Activated CD8-positive, alpha-beta T cell treated with anti-CD3 and anti-CD28 coated beads, Interleukin-2, amount 10 ng/mL, durations not matched to agents 7 days and 5 days (primary cell): Measurements from ENCODE around the gene OTUB1. TPM values are rescaled to one million over a fixed set of nuclear protein-coding genes. Genes with fewer than 3 reads are reported as not detected.

Source experiments
- ATAC-seq: fragments of 150-1000 bp; cut with Tn5 transposase; one replicate; pipeline ENCODE4 v1.10.0; 2021; ENCODE audit warnings: moderate library complexity
- CTCF ChIA-PET: fragments of 350-600 bp; sonication (Branson Sonifier 250); formaldehyde crosslinking; loops from one replicate; lab custom pipeline; 2021; ENCODE audit warnings: antibody characterized with exemption; lab: Charles Lee
- POLR2A ChIA-PET: fragments of 350-600 bp; sonication (Branson Sonifier 250); formaldehyde crosslinking; loops from one replicate; lab custom pipeline; 2021; ENCODE audit warnings: antibody characterized with exemption; lab: Charles Lee
- DNase-seq: peaks from one replicate; pipeline ENCODE4 v3.0.0-alpha.2; 2020
- H3K27ac Mint-ChIP-seq: one replicate; pipeline ENCODE4 v1.8.0; 2021; ENCODE audit warnings: mild to moderate bottlenecking, mixed read lengths
- H3K27me3 Mint-ChIP-seq: one replicate; pipeline ENCODE4 v1.8.0; 2021; ENCODE audit warnings: low read depth, mixed read lengths
- H3K36me3 Mint-ChIP-seq: one replicate; pipeline ENCODE4 v1.8.0; 2021; ENCODE audit warnings: low read depth, mixed read lengths
- H3K4me1 Mint-ChIP-seq: one replicate; pipeline ENCODE4 v1.8.0; 2021; ENCODE audit warnings: low read depth, mixed read lengths
- H3K4me3 Mint-ChIP-seq: one replicate; pipeline ENCODE4 v1.8.0; 2021; ENCODE audit warnings: mild to moderate bottlenecking, mixed read lengths
- H3K9me3 Mint-ChIP-seq: one replicate; pipeline ENCODE4 v1.8.0; 2022; ENCODE audit warnings: mixed read lengths; ENCODE audit not compliant: insufficient read depth
- total RNA-seq, 2 experiments: library from RNA; stranded (reverse); gene quantifications; one replicate each; pipeline ENCODE4 v1.2.3, GENCODE V29; 2021

Gene OTUB1
- total RNA-seq, 2 experiments from 2014 or later, result 93.7 to 102 TPM

- CTCF ChIA-PET, result interaction anchor here (1.4 to 2.4 kb wide), 2 partner anchors 15 to 17 kb away, joined by 4 to 7 read pairs; no protein-coding TSS in a partner anchor
- ATAC-seq, result no peak
- Mint-ChIP-seq H3K4me3 (no peak overlapping the region), H3K27me3 (no peaks in the 10 kb centered on the region), H3K27ac (no peak overlapping the region), H3K9me3 (no peaks in the 10 kb centered on the region), H3K4me1 (no peaks in the 10 kb centered on the region), H3K36me3 (no peaks in the 10 kb centered on the region)
- DNase-seq, result no peak
- POLR2A ChIA-PET, result interaction anchor here (0.6 kb wide), 1 partner anchor 171 kb away, joined by 3 read pairs; no protein-coding TSS in a partner anchor
These were observed 30.0 kb downstream of the OTUB1 start for GRCh38 chr11:64015935-64016845.

DNA sequence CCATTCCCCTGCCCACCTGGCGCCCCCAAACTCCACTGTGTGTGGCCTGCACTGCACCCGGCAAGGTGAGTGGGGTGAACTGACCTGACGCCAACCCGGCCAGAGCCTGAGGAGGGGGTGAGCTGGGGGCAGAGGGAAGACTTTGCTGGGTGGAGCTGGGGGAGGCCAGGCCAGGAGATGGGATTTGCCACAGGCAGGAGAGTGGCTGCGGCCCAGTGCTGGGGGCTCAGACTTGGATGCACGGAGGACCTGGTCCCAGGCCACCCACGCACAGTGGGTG, 31.6 kb downstream of the OTUB1 start:
- H3K27ac Mint-ChIP-seq, result no peak overlapping the region
- ATAC-seq, result no peak
- H3K27me3 Mint-ChIP-seq, result no peaks in the 10 kb centered on the region
- H3K9me3 Mint-ChIP-seq, result no peaks in the 10 kb centered on the region
- no peaks in the 10 kb centered on the region for H3K4me1 Mint-ChIP-seq
- no peak for DNase-seq
- ChIA-PET CTCF (interaction anchor here (2.4 kb wide), 1 partner anchor 17 kb away, joined by 7 read pairs; no protein-coding TSS in a partner anchor), POLR2A (no interaction called here)
- no peaks in the 10 kb centered on the region for H3K36me3 Mint-ChIP-seq
- H3K4me3 Mint-ChIP-seq, result no peak overlapping the region

GRCh38 chr11:64018310-64018709, 32.1 kb downstream of the OTUB1 start:
- ChIA-PET POLR2A (no interaction called here), CTCF (interaction anchor here (2.4 kb wide), 1 partner anchor 17 kb away, joined by 7 read pairs; no protein-coding TSS in a partner anchor)
- no peaks in the 10 kb centered on the region for H3K9me3 Mint-ChIP-seq
- ATAC-seq (no peak), DNase-seq (no peak)
- no peaks in the 10 kb centered on the region for H3K4me1 Mint-ChIP-seq
- H3K36me3 Mint-ChIP-seq, result no peaks in the 10 kb centered on the region
- no peak overlapping the region for H3K27ac Mint-ChIP-seq
- H3K4me3 Mint-ChIP-seq, result no peak overlapping the region
- H3K27me3 Mint-ChIP-seq, result no peaks in the 10 kb centered on the region

- no peaks in the 10 kb centered on the region for H3K4me1 Mint-ChIP-seq
- no peaks in the 10 kb centered on the region for H3K36me3 Mint-ChIP-seq
- ChIA-PET POLR2A (no interaction called here), CTCF (interaction anchor here (0.6 kb wide), 1 partner anchor 685 kb away, joined by 3 read pairs; no protein-coding TSS in a partner anchor)
- H3K27me3 Mint-ChIP-seq, result no peaks in the 10 kb centered on the region
- DNase-seq (no peak), ATAC-seq (no peak)
- H3K4me3 Mint-ChIP-seq, result no peak overlapping the region
- no peaks in the 10 kb centered on the region for H3K9me3 Mint-ChIP-seq
- no peak overlapping the region for H3K27ac Mint-ChIP-seq
These were observed 33.1 kb downstream of the OTUB1 start for GRCh38 chr11:64019106-64020037.

- ATAC-seq (no peak), DNase-seq (no peak)
- Mint-ChIP-seq H3K36me3 (no peaks in the 10 kb centered on the region), H3K4me1 (no peaks in the 10 kb centered on the region), H3K4me3 (no peak overlapping the region), H3K27ac (no peak overlapping the region), H3K27me3 (no peaks in the 10 kb centered on the region), H3K9me3 (no peaks in the 10 kb centered on the region)
- ChIA-PET POLR2A (no interaction called here), CTCF (no interaction called here)
These were observed 34.9 kb downstream of the OTUB1 start for GRCh38 chr11:64020976-64021756.

- no peaks in the 10 kb centered on the region for H3K9me3 Mint-ChIP-seq
- no peak for ATAC-seq
- POLR2A ChIA-PET, result no interaction called here
- H3K36me3 Mint-ChIP-seq, result no peaks in the 10 kb centered on the region
- no peak overlapping the region for H3K4me3 Mint-ChIP-seq
- CTCF ChIA-PET, result no interaction called here
- H3K27ac Mint-ChIP-seq, result no peak overlapping the region
- no peaks in the 10 kb centered on the region for H3K27me3 Mint-ChIP-seq
- no peak for DNase-seq
- no peaks in the 10 kb centered on the region for H3K4me1 Mint-ChIP-seq
These were observed 35.5 kb downstream of the OTUB1 start for GRCh38 chr11:64021757-64022093.

- POLR2A ChIA-PET, result no interaction called here
- no peak overlapping the region for H3K27ac Mint-ChIP-seq
- H3K4me1 Mint-ChIP-seq, result no peaks in the 10 kb centered on the region
- DNase-seq, result no peak
- ATAC-seq, result no peak
- H3K9me3 Mint-ChIP-seq, result no peaks in the 10 kb centered on the region
- no peaks in the 10 kb centered on the region for H3K36me3 Mint-ChIP-seq
- H3K27me3 Mint-ChIP-seq, result peaks cover 1% of the 10 kb centered on the region
- no peak overlapping the region for H3K4me3 Mint-ChIP-seq
- CTCF ChIA-PET, result interaction anchor here (1.5 kb wide), 1 partner anchor 21 kb away, joined by 4 read pairs; no protein-coding TSS in a partner anchor
These were observed 36.0 kb downstream of the OTUB1 start for GRCh38 chr11:64022125-64022784.

DNA sequence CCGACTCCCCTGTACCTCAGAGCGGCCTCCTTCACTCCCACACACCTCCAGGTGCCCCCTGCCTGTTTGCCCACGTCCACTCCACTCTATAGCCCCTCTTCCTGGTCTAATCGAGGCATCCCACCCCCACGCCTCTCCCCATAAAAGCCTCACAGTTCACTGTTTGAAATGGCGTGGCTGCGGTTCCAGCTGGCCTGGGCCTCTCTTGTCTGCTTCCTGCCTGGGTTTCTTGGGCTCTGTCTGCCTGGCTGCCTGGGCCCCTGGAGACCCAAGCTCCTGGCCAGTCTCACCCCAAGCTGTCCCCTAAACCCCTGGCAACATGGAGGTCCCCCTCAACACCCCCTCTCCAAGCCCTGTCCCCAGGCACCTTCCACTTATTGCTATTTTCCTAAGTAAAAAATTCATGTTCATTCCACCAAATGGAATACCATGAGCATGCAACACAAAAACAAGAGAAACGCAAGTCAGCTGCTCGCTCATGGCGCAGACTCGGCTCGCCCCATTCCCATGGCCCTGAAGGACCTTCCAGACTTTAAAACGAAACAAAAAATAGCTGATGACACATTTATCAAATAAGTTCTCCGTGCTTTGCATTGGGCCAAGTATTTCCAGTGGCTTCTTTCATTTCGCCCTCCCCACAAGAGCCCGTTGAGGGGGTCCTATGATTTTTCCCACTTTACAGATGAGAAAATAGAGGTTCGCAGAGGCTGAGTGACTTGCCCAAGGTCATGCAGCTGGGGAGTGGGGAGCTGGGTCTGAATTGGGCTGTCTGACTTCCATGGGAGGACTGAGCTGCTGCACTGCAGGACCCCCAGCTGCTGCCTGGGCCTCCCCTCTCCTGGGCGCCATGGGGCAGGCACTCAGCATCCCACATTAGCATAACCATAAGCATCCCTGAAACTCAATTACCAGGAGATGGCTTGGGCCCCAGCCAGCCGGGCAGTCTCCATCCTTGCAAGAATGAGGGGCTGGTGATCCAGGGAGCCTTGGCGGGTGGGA, 37.8 kb downstream of the OTUB1 start:
- DNase-seq, result no peak
- CTCF ChIA-PET, result interaction anchor here (1.7 kb wide), 1 partner anchor 10 kb away, joined by 5 read pairs; no protein-coding TSS in a partner anchor

GRCh38 chr11:64025205-64025604, 39.0 kb downstream of the OTUB1 start:
- H3K4me1 Mint-ChIP-seq, result peaks cover 3% of the 10 kb centered on the region
- no peaks in the 10 kb centered on the region for H3K36me3 Mint-ChIP-seq
- no peak overlapping the region for H3K4me3 Mint-ChIP-seq
- ATAC-seq, result no peak
- no peak for DNase-seq
- H3K9me3 Mint-ChIP-seq, result no peaks in the 10 kb centered on the region
- no peak overlapping the region for H3K27ac Mint-ChIP-seq
- POLR2A ChIA-PET, result no interaction called here
- peaks cover 2% of the 10 kb centered on the region for H3K27me3 Mint-ChIP-seq
- CTCF ChIA-PET, result interaction anchor here (1.7 kb wide), 1 partner anchor 9 kb away, joined by 5 read pairs; no protein-coding TSS in a partner anchor

More for the DNA sequence above, 37.8 kb downstream of the OTUB1 start:
- POLR2A ChIA-PET, result no interaction called here
- H3K36me3 Mint-ChIP-seq, result no peaks in the 10 kb centered on the region
- H3K9me3 Mint-ChIP-seq, result no peaks in the 10 kb centered on the region
- peaks cover 2% of the 10 kb centered on the region for H3K27me3 Mint-ChIP-seq
- peaks cover 3% of the 10 kb centered on the region for H3K4me1 Mint-ChIP-seq
- H3K27ac Mint-ChIP-seq, result no peak overlapping the region
- H3K4me3 Mint-ChIP-seq, result no peak overlapping the region
- no peak for ATAC-seq

GRCh38 chr11:64026575-64027205, 40.5 kb downstream of the OTUB1 start:
- Mint-ChIP-seq H3K36me3 (no peaks in the 10 kb centered on the region), H3K27me3 (peaks cover 2% of the 10 kb centered on the region), H3K27ac (no peak overlapping the region), H3K9me3 (no peaks in the 10 kb centered on the region), H3K4me1 (peaks cover 3% of the 10 kb centered on the region), H3K4me3 (no peak overlapping the region)
- POLR2A ChIA-PET, result no interaction called here
- DNase-seq, result no peak
- CTCF ChIA-PET, result interaction anchor here (1.2 to 1.4 kb wide), 2 partner anchors 10 to 26 kb away, joined by 3 to 4 read pairs; no protein-coding TSS in a partner anchor
- ATAC-seq, result no peak
